Lung (tissue), 12 donors: ENCODE results near the gene RSU1. TPM values are rescaled to one million over a fixed set of nuclear protein-coding genes. Genes with fewer than 3 reads are reported as not detected.
A peak's percentile ranks its signal among the peaks of the same experiment; 100 is the strongest.

Source experiments
- ATAC-seq: fragments of 200-7000 bp; cut with Tn5 transposase; one replicate; pipeline ENCODE4 v1.9.1; 2020; ENCODE audit warnings: moderate number of reproducible peaks; ENCODE audit not compliant: insufficient read depth, low FRiP score
- DNase-seq, 3 donors: peaks; one replicate each; pipeline ENCODE4 v3.0.0-alpha.2; 2013 to 2017
- H3K27ac ChIP-seq, 2 donors: one replicate each; pipeline ENCODE4 v1.5.1; 2013; ENCODE audit warnings: mild to moderate bottlenecking in 2 of 2, moderate library complexity in 2 of 2, control low read depth in 1 of 2, inconsistent platforms in 1 of 2, low read depth in 1 of 2, low read length in 1 of 2
- H3K27me3 ChIP-seq, 3 donors: one replicate each; pipeline ENCODE4 v1.5.1; 2013; ENCODE audit warnings: low read length in 2 of 3; ENCODE audit not compliant: control insufficient read depth in 3 of 3, insufficient read depth in 3 of 3
- H3K36me3 ChIP-seq, 4 donors: one replicate each; pipeline ENCODE4 v1.5.1; 2013; ENCODE audit warnings: low read length in 4 of 4, mild to moderate bottlenecking in 1 of 4, moderate library complexity in 1 of 4; ENCODE audit not compliant: control insufficient read depth in 4 of 4, insufficient read depth in 4 of 4
- H3K4me1 ChIP-seq, 5 donors: one replicate each; pipeline ENCODE4 v1.5.1; 2013; ENCODE audit warnings: low read length in 5 of 5, mild to moderate bottlenecking in 2 of 5, moderate library complexity in 1 of 5; ENCODE audit not compliant: control insufficient read depth in 5 of 5, insufficient read depth in 5 of 5
- H3K4me3 ChIP-seq: one replicate; pipeline ENCODE4 v1.5.1; 2013; ENCODE audit warnings: mild to moderate bottlenecking, control low read depth, moderate library complexity
- H3K9ac ChIP-seq, 2 donors: one replicate each; pipeline ENCODE4 v1.5.1; 2013; ENCODE audit warnings: low read length in 2 of 2, control low read depth in 1 of 2; ENCODE audit not compliant: insufficient read depth in 1 of 2
- H3K9me3 ChIP-seq, 4 donors: one replicate each; pipeline ENCODE4 v1.5.1; 2013; ENCODE audit warnings: low read length in 3 of 4, mild to moderate bottlenecking in 1 of 4, moderate library complexity in 1 of 4; ENCODE audit not compliant: control insufficient read depth in 4 of 4, insufficient read depth in 3 of 4
- CTCF ChIP-seq: IDR thresholded peaks from 2 replicates; pipeline ENCODE4 v1.5.1; 2012; ENCODE audit warnings: mild to moderate bottlenecking; ENCODE audit errors: control extremely low read depth, extremely low read depth
- WGBS, 2 donors: extraction: QIAGEN DNeasy Blood & Tissue Kit; methylation state at CpG; one replicate each; pipeline ENCODE4 v1.1.7; 2013; 5-methylcytosine and 5-hydroxymethylcytosine counted together
- polyA plus RNA-seq, 2 donors: library from polyadenylated mRNA; stranded (reverse); fragments of 200-250 nt; gene quantifications; one replicate each; pipeline ENCODE4 v1.2.1, GENCODE V29; 2013
- total RNA-seq, 2 donors: library from RNA; depleted of rRNA in 1 of 2; stranded (reverse); fragments of >200 nt in 1 of 2; gene quantifications; one replicate each; pipeline ENCODE4 v1.2.1, GENCODE V29; 2014 to 2021
- donor health status: control.
- donor health status: control.
- donor health status: Bipolar disorder and iron deficiency.
- donor health status: healthy.
- donor health status: DM: yes; HTN: yes; CAD: no.

Gene RSU1
- total and polyA plus RNA-seq, 4 donors, result 36.0 to 81.5 (median 57.9) TPM

- Histone ChIP-seq H3K36me3 (no peaks in the 10 kb centered on the region), H3K27me3 (no peaks in the 10 kb centered on the region), H3K4me3 (no peak overlapping the region), H3K9ac (no peak overlapping the region), H3K4me1 (peaks cover 0 to 5% (median 0%) of the 10 kb centered on the region in 5 donors), H3K27ac (no peak overlapping the region), H3K9me3 (peaks cover 0 to 6% (median 2%) of the 10 kb centered on the region in 4 donors)
- ATAC-seq (no peak), DNase-seq (no peak)
- no peak for TF ChIP-seq CTCF
- 97 to 98% methylated on average over 2 of the region's 2 CpGs for WGBS, 2 donors
These were observed 4.8 kb upstream of the RSU1 start for GRCh38 chr10:16822027-16822426.

GRCh38 chr10:16820421-16820820, 3.2 kb upstream of the RSU1 start:
- Histone ChIP-seq H3K36me3 (peaks cover 0 to 2% (median 0%) of the 10 kb centered on the region in 4 donors), H3K9me3 (peaks cover 0 to 6% (median 2%) of the 10 kb centered on the region in 4 donors), H3K4me3 (no peak overlapping the region), H3K27me3 (no peaks in the 10 kb centered on the region), H3K4me1 (peaks cover 0 to 15% (median 7%) of the 10 kb centered on the region in 5 donors), H3K9ac (no peak overlapping the region), H3K27ac (no peak overlapping the region)
- no peak for DNase-seq
- ATAC-seq, result no peak
- no peak for TF ChIP-seq CTCF
- 59 to 79% methylated on average over 5 of the region's 5 CpGs for WGBS, 2 donors

GRCh38 chr10:16820018-16820417, 2.8 kb upstream of the RSU1 start:
- DNase-seq (no peak), ATAC-seq (no peak)
- H3K9me3 ChIP-seq, result peaks cover 0 to 6% (median 2%) of the 10 kb centered on the region in 4 donors
- no peak overlapping the region for H3K9ac ChIP-seq
- TF ChIP-seq CTCF, result no peak
- H3K4me1 ChIP-seq, result peaks cover 0 to 15% (median 10%) of the 10 kb centered on the region in 5 donors
- H3K4me3 ChIP-seq, result no peak overlapping the region
- H3K27ac ChIP-seq, result no peak overlapping the region
- no peaks in the 10 kb centered on the region for H3K27me3 ChIP-seq
- H3K36me3 ChIP-seq, result peaks cover 0 to 6% (median 0%) of the 10 kb centered on the region in 4 donors
- 91 to 97% methylated on average over 1 of the region's 1 CpG for WGBS, 2 donors

- no peak for DNase-seq
- peaks cover 0 to 7% (median 0%) of the 10 kb centered on the region in 4 donors for H3K36me3 ChIP-seq
- peaks cover 0 to 6% (median 2%) of the 10 kb centered on the region in 4 donors for H3K9me3 ChIP-seq
- H3K27ac ChIP-seq, result peak overlapping the region in 1 of 2 donors; percentile 24
- WGBS, 2 donors, result 80 to 90% methylated on average over 3 of the region's 3 CpGs
- no peak for ATAC-seq
- peaks cover 0 to 15% (median 10%) of the 10 kb centered on the region in 5 donors for H3K4me1 ChIP-seq
- H3K9ac ChIP-seq, result no peak overlapping the region
- no peak overlapping the region for H3K4me3 ChIP-seq
- TF ChIP-seq CTCF, result no peak
- H3K27me3 ChIP-seq, result no peaks in the 10 kb centered on the region
These were observed 2.2 kb upstream of the RSU1 start for GRCh38 chr10:16819436-16819835.
